ENCODE data around the gene L1CAM. TPM values are rescaled to one million over a fixed set of nuclear protein-coding genes. Genes with fewer than 3 reads are reported as not detected.

Gene L1CAM
- total RNA-seq, 1 donor from 2014 or later, result 1.6 TPM

DNA sequence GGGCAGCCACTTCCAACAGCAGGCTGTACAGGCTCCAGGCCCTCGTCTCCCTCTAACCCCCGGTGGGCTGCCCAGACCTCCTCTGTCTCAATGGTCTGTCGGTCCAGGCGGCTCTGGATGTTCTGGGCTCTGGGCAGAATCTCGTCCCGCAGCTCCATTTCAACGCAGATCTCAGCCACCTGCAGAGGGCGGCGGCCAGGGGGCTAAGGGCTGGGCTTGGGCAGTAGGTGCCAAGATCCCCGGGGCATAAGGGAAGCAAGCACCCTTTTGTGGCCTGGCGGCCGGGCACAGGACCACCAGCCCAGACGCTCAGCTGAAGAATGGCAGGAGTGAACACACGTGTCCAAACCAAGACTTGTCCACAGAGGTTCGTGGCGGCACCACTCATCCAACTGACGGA, 27.7 kb upstream of the L1CAM start:
- H3K4me1 Mint-ChIP-seq, result peaks cover 2% of the 10 kb centered on the region
- peaks cover 33% of the 10 kb centered on the region for H3K36me3 Mint-ChIP-seq (ENCODE audit: low read depth)
- intact Hi-C loops (cut with micrococcal nuclease), result no loop called here

DNA sequence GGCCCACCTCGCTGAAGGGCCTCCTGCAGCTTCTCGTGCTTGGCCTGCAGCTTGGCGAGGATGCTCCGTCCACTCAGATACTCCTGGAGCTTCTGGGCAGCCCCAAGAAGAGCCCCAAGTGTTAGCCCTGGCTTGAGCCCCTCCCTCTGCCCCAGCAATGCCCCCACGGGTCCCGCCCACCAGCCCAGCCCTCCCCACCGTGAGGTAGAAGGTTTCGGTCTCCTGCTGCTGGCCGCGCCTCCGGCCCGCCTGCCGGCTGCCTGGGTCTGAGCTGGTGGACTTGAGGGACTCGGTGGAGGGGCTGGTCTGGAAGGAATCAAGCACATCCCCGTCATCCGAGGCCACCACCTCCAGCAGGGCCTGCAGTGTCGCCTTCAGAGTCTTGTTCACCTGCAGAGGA, 27.2 kb upstream of the L1CAM start:
- Mint-ChIP-seq H3K36me3 (ENCODE audit: low read depth) (peaks cover 33% of the 10 kb centered on the region), H3K27ac (no peak overlapping the region), H3K9me3 (no peaks in the 10 kb centered on the region), H3K4me3 (no peak overlapping the region), H3K4me1 (peaks cover 2% of the 10 kb centered on the region), H3K27me3 (no peaks in the 10 kb centered on the region)
- no peak for DNase-seq
- intact Hi-C loops (cut with micrococcal nuclease), result no loop called here

More for the DNA sequence above, 27.7 kb upstream of the L1CAM start:
- Mint-ChIP-seq H3K27ac (no peak overlapping the region), H3K4me3 (no peak overlapping the region), H3K27me3 (no peaks in the 10 kb centered on the region), H3K9me3 (no peaks in the 10 kb centered on the region)
- DNase-seq, result no peak

DNA sequence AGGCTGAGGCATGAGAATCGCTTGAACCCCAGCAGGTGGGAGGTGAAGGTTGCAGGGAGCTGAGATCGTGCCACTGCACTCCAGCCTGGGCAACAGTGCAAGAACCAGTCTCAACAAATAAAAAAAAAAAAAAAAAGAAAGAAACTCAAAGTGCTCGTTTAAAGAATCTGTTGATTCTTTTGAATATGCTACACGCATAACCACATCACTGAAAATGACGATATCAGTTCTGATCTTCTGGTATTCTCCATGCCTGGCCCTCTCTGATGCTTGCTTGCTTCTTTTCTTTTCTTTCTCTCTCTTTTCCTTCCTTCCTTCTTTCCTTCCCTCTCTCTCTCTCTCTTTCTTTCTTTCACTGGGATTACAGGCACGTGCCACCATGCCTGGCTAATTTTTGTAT, 25.8 kb upstream of the L1CAM start:
- H3K9me3 Mint-ChIP-seq, result no peaks in the 10 kb centered on the region
- H3K27me3 Mint-ChIP-seq, result no peaks in the 10 kb centered on the region
- intact Hi-C loops (cut with micrococcal nuclease), result no loop called here
- H3K4me1 Mint-ChIP-seq, result peaks cover 2% of the 10 kb centered on the region
- no peak for DNase-seq
- H3K4me3 Mint-ChIP-seq, result no peak overlapping the region
- H3K36me3 Mint-ChIP-seq (ENCODE audit: low read depth), result peaks cover 30% of the 10 kb centered on the region
- H3K27ac Mint-ChIP-seq, result no peak overlapping the region

DNA sequence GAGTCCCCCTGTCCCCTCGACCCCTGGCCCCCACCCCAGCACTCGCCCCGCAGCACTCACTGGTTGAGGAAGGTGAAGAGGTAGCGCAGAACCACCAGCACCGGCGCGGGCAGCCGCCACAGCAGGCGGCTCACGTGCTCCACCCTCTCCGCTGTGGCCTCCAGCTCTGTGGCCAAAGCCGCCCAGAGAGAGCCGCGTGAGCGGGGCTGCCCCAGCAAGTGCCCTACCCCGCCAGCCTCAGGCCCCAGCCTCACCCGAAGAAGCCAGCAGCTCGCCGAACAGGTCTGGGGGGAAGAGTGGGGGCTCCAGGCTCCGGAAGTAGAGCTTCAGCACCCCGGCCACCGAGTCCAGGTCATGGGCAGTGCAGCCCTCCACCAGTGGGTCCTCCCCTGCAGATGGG, 24.5 kb upstream of the L1CAM start:
- DNase-seq, result no peak
- Mint-ChIP-seq H3K4me3 (no peak overlapping the region), H3K9me3 (no peaks in the 10 kb centered on the region), H3K36me3 (ENCODE audit: low read depth) (peaks cover 19% of the 10 kb centered on the region), H3K4me1 (no peaks in the 10 kb centered on the region), H3K27me3 (no peaks in the 10 kb centered on the region), H3K27ac (no peak overlapping the region)
- intact Hi-C loops (cut with micrococcal nuclease), result no loop called here

DNA sequence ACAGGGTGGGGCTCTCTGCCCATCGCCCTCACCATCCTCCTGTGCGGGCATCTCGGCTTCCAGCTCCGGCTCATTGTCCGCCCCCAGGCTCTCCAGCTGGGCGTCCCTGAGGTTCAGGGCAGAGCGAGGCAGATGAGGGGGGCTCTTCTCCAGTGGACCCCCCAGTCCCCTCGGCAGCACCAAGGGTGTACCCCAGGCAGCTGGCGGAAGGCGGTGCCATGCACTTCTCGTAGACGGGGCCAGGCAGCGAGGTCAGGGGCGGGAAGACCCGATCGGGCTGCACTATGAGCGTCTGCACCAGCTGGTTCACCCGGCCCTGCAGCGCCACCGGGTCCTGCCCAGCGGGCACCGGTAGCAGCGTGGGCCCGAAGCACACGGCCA, 24.0 kb upstream of the L1CAM start:
- no peaks in the 10 kb centered on the region for H3K27me3 Mint-ChIP-seq
- H3K9me3 Mint-ChIP-seq, result no peaks in the 10 kb centered on the region
- peaks cover 19% of the 10 kb centered on the region for H3K36me3 Mint-ChIP-seq (ENCODE audit: low read depth)
- no peaks in the 10 kb centered on the region for H3K4me1 Mint-ChIP-seq
- intact Hi-C loops (cut with micrococcal nuclease), result no loop called here
- H3K27ac Mint-ChIP-seq, result no peak overlapping the region
- no peak for DNase-seq
- H3K4me3 Mint-ChIP-seq, result no peak overlapping the region

DNA sequence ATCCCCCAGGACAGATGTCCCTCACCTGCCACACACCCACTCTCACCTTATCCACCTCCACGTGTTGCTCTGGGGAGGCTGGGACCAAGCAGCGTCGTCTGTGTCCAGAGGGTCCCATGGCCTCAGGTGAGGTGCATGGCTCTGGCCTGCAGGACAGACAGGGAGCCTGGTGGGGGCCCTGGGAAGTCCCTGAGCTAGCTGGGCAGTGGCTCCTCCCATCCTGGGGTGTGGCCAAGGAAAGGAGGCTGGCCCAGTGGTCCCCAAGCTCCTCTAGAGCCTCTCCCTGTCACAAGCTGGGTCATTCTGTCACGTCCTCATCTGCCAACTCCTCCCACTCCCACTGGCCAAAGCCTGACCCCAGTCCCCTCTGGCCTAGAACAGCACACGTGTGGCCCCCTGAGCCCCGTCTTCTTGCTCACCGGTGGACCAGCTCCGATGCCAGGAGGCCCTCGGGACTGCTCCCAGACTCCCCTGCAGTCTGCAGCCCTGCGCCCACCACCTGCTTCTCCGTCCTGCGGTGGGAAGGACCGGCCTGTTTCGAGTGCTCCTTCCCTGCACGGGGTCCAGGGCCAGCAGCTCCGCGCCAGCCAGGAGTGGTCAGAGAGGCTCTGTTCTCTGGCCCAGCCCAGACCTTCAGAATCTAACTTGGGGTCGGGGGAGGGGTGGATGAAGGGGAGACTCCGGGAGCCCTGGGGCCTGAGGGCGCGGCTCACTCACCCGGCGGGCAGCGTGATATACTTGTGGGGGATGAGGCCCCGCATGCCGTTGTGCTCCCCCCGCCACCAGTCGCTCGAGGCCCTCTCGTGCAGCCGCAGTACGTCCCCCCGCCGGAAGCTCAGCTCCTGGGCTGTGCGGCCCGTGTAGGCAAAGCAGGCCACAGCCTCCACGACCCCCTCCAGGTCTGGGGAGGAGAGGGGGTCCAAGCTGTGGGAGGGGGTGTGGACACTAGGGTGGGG, 23.3 kb upstream of the L1CAM start:
- Mint-ChIP-seq H3K36me3 (ENCODE audit: low read depth) (peaks cover 15% of the 10 kb centered on the region), H3K4me3 (no peak overlapping the region), H3K27me3 (no peaks in the 10 kb centered on the region), H3K9me3 (no peaks in the 10 kb centered on the region), H3K4me1 (no peaks in the 10 kb centered on the region), H3K27ac (no peak overlapping the region)
- peak; percentile 72 for DNase-seq
- intact Hi-C loops (cut with micrococcal nuclease), result no loop called here

DNA sequence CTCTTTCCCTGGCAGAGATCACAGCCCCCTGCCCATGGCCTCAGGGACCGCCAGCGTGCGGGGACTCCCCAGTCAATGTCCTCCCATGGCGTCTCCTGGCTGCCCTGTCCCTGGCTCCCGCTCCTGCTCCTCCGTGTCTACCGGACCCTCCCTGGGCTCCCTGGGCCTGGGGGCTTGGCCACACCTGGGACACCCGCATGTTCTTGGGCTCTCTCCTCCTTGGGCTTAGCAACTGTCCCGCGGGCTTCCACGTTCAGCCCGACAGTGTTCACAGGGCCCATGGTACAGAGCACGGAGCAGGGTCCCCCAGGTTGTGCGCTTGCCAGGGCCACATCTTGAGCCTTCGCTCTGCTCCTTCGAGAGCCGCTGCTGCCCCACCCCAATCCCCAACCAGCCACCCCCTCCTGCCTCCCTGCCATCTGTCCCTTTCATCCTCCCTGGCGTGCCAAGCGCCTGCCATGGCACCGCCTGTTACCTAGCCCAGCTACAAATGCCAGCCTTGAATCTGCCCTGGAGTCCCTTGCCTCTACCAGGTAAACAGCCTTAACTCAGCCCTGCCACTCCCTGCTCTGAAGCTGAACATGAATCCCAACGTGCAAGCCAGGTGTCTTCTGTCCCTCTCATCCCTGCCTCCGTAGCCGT, 22.4 kb upstream of the L1CAM start:
- intact Hi-C loops (cut with micrococcal nuclease), result no loop called here

DNA sequence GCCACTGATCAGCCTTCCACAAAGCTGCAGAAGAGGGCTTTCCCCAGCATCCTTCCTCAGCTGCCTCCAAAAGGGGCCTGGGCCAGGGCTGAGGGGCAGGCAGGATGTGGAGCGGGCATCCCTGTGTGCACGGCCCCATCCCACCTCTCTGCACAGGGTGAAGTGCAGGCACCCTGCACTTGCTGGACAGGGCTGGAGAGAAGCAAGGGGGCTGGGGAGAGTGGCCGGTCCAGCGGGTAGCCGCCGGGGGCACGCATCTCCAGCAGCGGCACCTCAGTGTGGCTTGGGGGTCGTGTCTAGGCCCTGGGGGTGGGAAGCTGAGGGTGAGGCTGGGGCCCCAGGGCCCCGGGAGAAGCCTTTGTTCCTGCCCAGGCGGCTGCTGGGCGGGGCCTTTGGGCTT, 21.5 kb upstream of the L1CAM start:
- Mint-ChIP-seq H3K9me3 (no peaks in the 10 kb centered on the region), H3K4me1 (peaks cover 9% of the 10 kb centered on the region), H3K36me3 (ENCODE audit: low read depth) (peaks cover 13% of the 10 kb centered on the region), H3K27ac (no peak overlapping the region), H3K27me3 (no peaks in the 10 kb centered on the region), H3K4me3 (no peak overlapping the region)
- DNase-seq, result no peak
- intact Hi-C loops (cut with micrococcal nuclease), result no loop called here

More for the DNA sequence above, 22.4 kb upstream of the L1CAM start:
- Mint-ChIP-seq H3K27me3 (no peaks in the 10 kb centered on the region), H3K27ac (no peak overlapping the region), H3K4me1 (peaks cover 6% of the 10 kb centered on the region), H3K9me3 (no peaks in the 10 kb centered on the region), H3K36me3 (ENCODE audit: low read depth) (peaks cover 13% of the 10 kb centered on the region), H3K4me3 (no peak overlapping the region)
- DNase-seq, result no peak

DNA sequence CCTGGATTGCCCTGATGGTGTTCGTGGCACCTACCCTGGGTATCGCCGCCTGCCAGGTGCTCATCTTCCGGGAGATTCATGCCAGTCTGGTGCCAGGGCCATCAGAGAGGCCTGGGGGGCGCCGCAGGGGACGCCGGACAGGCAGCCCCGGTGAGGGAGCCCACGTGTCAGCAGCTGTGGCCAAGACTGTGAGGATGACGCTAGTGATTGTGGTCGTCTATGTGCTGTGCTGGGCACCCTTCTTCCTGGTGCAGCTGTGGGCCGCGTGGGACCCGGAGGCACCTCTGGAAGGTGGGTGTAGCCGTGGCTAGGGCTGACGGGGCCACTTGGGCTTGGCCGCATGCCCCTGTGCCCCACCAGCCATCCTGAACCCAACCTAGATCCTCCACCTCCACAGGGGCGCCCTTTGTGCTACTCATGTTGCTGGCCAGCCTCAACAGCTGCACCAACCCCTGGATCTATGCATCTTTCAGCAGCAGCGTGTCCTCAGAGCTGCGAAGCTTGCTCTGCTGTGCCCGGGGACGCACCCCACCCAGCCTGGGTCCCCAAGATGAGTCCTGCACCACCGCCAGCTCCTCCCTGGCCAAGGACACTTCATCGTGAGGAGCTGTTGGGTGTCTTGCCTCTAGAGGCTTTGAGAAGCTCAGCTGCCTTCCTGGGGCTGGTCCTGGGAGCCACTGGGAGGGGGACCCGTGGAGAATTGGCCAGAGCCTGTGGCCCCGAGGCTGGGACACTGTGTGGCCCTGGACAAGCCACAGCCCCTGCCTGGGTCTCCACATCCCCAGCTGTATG, 20.3 kb upstream of the L1CAM start:
- no peak for DNase-seq
- Mint-ChIP-seq H3K36me3 (ENCODE audit: low read depth) (peaks cover 6% of the 10 kb centered on the region), H3K27me3 (no peaks in the 10 kb centered on the region), H3K27ac (no peak overlapping the region), H3K4me3 (no peak overlapping the region), H3K9me3 (no peaks in the 10 kb centered on the region), H3K4me1 (peaks cover 17% of the 10 kb centered on the region)
- intact Hi-C loops (cut with micrococcal nuclease), result no loop called here

DNA sequence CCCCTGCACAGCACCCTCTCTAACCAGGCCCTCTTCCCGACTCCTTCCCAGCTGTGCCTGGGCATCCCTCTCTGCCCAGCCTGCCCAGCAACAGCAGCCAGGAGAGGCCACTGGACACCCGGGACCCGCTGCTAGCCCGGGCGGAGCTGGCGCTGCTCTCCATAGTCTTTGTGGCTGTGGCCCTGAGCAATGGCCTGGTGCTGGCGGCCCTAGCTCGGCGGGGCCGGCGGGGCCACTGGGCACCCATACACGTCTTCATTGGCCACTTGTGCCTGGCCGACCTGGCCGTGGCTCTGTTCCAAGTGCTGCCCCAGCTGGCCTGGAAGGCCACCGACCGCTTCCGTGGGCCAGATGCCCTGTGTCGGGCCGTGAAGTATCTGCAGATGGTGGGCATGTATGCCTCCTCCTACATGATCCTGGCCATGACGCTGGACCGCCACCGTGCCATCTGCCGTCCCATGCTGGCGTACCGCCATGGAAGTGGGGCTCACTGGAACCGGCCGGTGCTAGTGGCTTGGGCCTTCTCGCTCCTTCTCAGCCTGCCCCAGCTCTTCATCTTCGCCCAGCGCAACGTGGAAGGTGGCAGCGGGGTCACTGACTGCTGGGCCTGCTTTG, 19.6 kb upstream of the L1CAM start:
- Mint-ChIP-seq H3K27me3 (no peaks in the 10 kb centered on the region), H3K27ac (no peak overlapping the region)
- intact Hi-C loops (cut with micrococcal nuclease), result no loop called here

DNA sequence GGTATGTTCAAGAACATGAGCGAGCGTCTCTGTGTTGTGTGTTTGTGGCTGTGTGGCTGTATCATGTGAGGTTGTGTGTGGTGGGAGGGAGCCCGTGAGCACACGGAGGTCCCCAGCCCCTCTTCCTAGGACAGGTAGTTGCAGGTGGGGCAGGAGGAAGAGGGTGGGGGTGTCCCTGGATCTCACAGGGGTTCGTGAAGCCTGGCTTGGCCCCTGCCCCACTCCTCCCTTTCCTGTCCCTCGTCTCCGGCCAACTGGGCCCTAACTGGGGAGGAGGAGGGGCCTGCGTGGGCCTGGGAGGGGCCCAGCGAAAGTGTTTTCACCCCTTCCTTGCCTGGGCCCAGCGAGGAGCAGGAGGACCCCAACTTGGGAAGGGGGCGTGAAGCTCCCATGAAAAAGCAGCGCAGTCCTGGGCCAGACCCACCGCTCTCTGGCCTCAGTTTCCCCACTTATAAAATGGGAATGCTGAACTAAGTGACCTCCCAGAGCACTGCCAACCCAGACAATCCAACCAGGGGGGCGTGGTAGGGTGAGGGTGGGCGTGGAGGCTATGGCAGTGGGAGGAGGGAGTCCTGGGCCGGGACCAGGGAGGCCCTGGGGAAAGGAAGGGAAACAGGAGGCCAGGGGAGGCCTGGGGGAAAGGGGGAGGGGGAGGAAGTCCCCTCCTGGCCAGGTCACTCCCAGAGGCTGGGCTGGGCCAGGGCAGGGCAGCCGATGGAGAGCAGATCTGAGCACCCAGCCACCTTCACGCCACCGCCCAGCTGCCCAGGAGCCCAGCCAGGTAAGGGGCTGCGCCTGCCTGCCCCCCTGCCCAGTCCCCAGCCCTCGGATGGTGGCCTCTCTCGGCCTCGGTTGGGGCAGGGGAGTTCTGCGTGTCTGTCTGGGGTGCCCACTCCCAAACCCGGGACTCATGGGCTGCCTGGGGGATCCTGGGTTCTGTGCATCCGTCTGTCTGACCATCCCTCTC, 18.3 kb upstream of the L1CAM start, which contains the start of gene AVPR2:
Gene AVPR2, plus strand, starts transcription at position 683 of the 967 bp plus-strand sequence. CDS start 473 bp downstream, outside the sequence.
- Mint-ChIP-seq H3K9me3 (no peaks in the 10 kb centered on the region), H3K4me1 (peaks cover 22% of the 10 kb centered on the region), H3K27ac (peak within 1 kb of the TSS; percentile 41), H3K36me3 (ENCODE audit: low read depth) (peaks cover 4% of the 10 kb centered on the region), H3K27me3 (no peaks in the 10 kb centered on the region), H3K4me3 (peak within 1 kb of the TSS; percentile 26)
- intact Hi-C loops (cut with micrococcal nuclease), result no loop called here
- no peak for DNase-seq

More for the DNA sequence above, 19.6 kb upstream of the L1CAM start:
- Mint-ChIP-seq H3K36me3 (ENCODE audit: low read depth) (peaks cover 4% of the 10 kb centered on the region), H3K9me3 (no peaks in the 10 kb centered on the region), H3K4me1 (peaks cover 22% of the 10 kb centered on the region), H3K4me3 (no peak overlapping the region)
- DNase-seq, result no peak

DNA sequence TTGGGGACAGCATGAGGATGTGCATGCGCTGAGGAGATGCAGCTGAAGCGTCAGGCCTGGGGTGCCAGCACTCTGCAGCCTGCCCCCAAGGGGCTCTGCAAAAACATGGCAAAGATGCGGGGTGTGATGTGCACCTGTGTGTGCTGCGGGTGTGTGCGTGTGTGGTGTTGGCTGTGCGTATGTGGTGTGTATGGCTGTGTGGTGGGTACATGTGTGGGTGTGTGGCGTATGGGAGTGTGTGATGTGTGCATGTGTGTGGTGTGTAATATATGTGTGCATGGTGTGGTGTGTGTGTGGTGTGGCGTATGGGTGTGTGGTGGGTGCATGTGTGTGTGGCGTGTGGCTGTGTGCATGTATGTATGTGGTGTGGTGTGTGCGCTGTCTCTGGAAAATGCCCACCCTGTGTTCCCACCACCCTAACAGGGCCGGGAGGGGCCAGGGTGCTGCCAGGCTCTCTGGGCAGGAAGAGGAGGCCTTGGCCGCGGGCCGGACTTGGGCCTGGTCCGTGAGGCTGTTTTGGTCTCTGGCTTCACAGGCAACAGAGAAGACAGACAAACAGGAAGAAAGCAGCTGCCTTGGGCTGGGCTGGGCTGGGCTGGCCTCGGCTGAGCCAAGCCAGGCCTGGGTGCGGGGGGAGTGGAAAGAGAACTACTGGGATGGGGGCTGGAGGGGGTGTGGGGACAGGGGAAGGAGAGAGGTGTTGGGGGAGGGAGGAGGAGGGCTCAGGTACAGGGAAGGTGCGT, 17.4 kb upstream of the L1CAM start:
- peaks cover 4% of the 10 kb centered on the region for H3K36me3 Mint-ChIP-seq (ENCODE audit: low read depth)
- peaks cover under 1% of the 10 kb centered on the region for H3K27me3 Mint-ChIP-seq
- H3K4me3 Mint-ChIP-seq, result peak overlapping the region; percentile 26
- no peaks in the 10 kb centered on the region for H3K9me3 Mint-ChIP-seq
- intact Hi-C loops (cut with micrococcal nuclease), result no loop called here
- H3K4me1 Mint-ChIP-seq, result peaks cover 22% of the 10 kb centered on the region
- H3K27ac Mint-ChIP-seq, result peak overlapping the region; percentile 22
- no peak for DNase-seq

All from activated CD4-positive, alpha-beta T cell treated with anti-CD3 and anti-CD28 coated beads, Interleukin-2, amount 10 ng/mL, durations not matched to agents 24 days and 14 days (primary cell).